Colonic mucosa (tissue), 4 donors: ENCODE data around the gene PTPRE. TPM values are rescaled to one million over a fixed set of nuclear protein-coding genes. Genes with fewer than 3 reads are reported as not detected.
A peak's percentile ranks its signal among the peaks of the same experiment; 100 is the strongest.

Source experiments
- DNase-seq: peaks from one replicate; pipeline ENCODE4 v3.0.0-alpha.2; 2020
- H3K27ac ChIP-seq: fragments of 200-600 bp; one replicate; pipeline ENCODE4 v1.8.0; 2021
- H3K27me3 ChIP-seq: fragments of 200-600 bp; one replicate; pipeline ENCODE4 v1.8.0; 2021
- H3K36me3 ChIP-seq: fragments of 200-600 bp; one replicate; pipeline ENCODE4 v1.8.0; 2021
- H3K4me1 ChIP-seq: fragments of 200-600 bp; one replicate; pipeline ENCODE4 v1.8.0; 2021; ENCODE audit warnings: mild to moderate bottlenecking
- H3K4me3 ChIP-seq: fragments of 200-600 bp; one replicate; pipeline ENCODE4 v1.8.0; 2021
- H3K9ac ChIP-seq, 2 donors: one replicate each; pipeline ENCODE4 v1.7.0; 2013; ENCODE audit warnings: control low read depth in 2 of 2, low read depth in 2 of 2, low read length in 2 of 2
- H3K9me3 ChIP-seq: fragments of 200-600 bp; one replicate; pipeline ENCODE4 v1.8.0; 2021
- CTCF ChIP-seq: fragments of 200-600 bp; IDR thresholded peaks from one replicate; pipeline ENCODE4 v1.8.0; 2022; ENCODE audit warnings: antibody characterized with exemption, mild to moderate bottlenecking
- intact Hi-C: fragments of 100-400 bp; cut with DNase I; formaldehyde crosslinking; loops from one replicate; pipeline ENCODE4 v1.14.1; 2022
- total RNA-seq, 2 donors: library from RNA; stranded (reverse); fragmentation: NEBNext Ultra II Directional in 1 of 2; extraction: Animal tissue kit (Norgen Biotek cat#: 25700) in 1 of 2; gene quantifications; one replicate each; pipeline ENCODE4 v1.2.1, GENCODE V29; 2021
- donor health status: healthy.
- donor health status: DM: no; HTN: no; CAD: no.
- donor health status: DM: no; HTN: no; CAD: no.

PTPRE gene
- total RNA-seq, 2 donors from 2014 or later: 15.9 to 18.8 TPM

GRCh38 chr10:127923646-127924045, 16.7 kb downstream of the PTPRE start:
- H3K4me1 ChIP-seq: peaks cover 3% of the 10 kb centered on the region
- no peak overlapping the region for H3K27ac ChIP-seq
- no peak for DNase-seq
- intact Hi-C loops: no loop called here
- H3K9ac ChIP-seq: no peak overlapping the region
- no peak for TF ChIP-seq CTCF
- no peaks in the 10 kb centered on the region for H3K9me3 ChIP-seq
- no peak overlapping the region for H3K4me3 ChIP-seq
- no peaks in the 10 kb centered on the region for H3K27me3 ChIP-seq
- no peaks in the 10 kb centered on the region for H3K36me3 ChIP-seq

GRCh38 chr10:127925471-127926207, 18.7 kb downstream of the PTPRE start:
- no peaks in the 10 kb centered on the region for H3K36me3 ChIP-seq
- intact Hi-C loops: no loop called here
- H3K9ac ChIP-seq: no peak overlapping the region
- DNase-seq: no peak
- H3K4me1 ChIP-seq: peaks cover 3% of the 10 kb centered on the region
- no peaks in the 10 kb centered on the region for H3K27me3 ChIP-seq
- no peaks in the 10 kb centered on the region for H3K9me3 ChIP-seq
- H3K27ac ChIP-seq: peak overlapping the region; percentile 2
- no peak overlapping the region for H3K4me3 ChIP-seq
- no peak for TF ChIP-seq CTCF

- no peak overlapping the region for H3K9ac ChIP-seq
- no peaks in the 10 kb centered on the region for H3K9me3 ChIP-seq
- peaks cover 3% of the 10 kb centered on the region for H3K4me1 ChIP-seq
- no peak for TF ChIP-seq CTCF
- H3K27ac ChIP-seq: peak overlapping the region; percentile 2
- no peak overlapping the region for H3K4me3 ChIP-seq
- no peaks in the 10 kb centered on the region for H3K36me3 ChIP-seq
- H3K27me3 ChIP-seq: no peaks in the 10 kb centered on the region
- intact Hi-C loops: no loop called here
- no peak for DNase-seq
Observed at GRCh38 chr10:127926455-127926854, 19.6 kb downstream of the PTPRE start.

- no peak for DNase-seq
- no peaks in the 10 kb centered on the region for H3K9me3 ChIP-seq
- no peak for TF ChIP-seq CTCF
- H3K27ac ChIP-seq: no peak overlapping the region
- intact Hi-C loops: no loop called here
- H3K9ac ChIP-seq: peak overlapping the region in 1 of 2 donors; percentile 32
- H3K27me3 ChIP-seq: no peaks in the 10 kb centered on the region
- no peaks in the 10 kb centered on the region for H3K4me1 ChIP-seq
- H3K4me3 ChIP-seq: no peak overlapping the region
- H3K36me3 ChIP-seq: no peaks in the 10 kb centered on the region
Observed at GRCh38 chr10:127928021-127928806, 21.3 kb downstream of the PTPRE start.

- no peak for DNase-seq
- intact Hi-C loops: no loop called here
- no peaks in the 10 kb centered on the region for H3K27me3 ChIP-seq
- no peaks in the 10 kb centered on the region for H3K9me3 ChIP-seq
- H3K36me3 ChIP-seq: no peaks in the 10 kb centered on the region
- H3K4me3 ChIP-seq: no peak overlapping the region
- H3K4me1 ChIP-seq: no peaks in the 10 kb centered on the region
- TF ChIP-seq CTCF: no peak
- no peak overlapping the region for H3K9ac ChIP-seq
- no peak overlapping the region for H3K27ac ChIP-seq
Observed at GRCh38 chr10:127932521-127933270, 25.8 kb downstream of the PTPRE start.
